ENCODE results near the gene EFHC1.

- TF ChIP-seq CTCF (IDR thresholded peaks at IDR 0.05), result no peak
- no peak for TF ChIP-seq POLR2A (IDR thresholded peaks at IDR 0.05)
- TF ChIP-seq EP300 (IDR thresholded peaks at IDR 0.05), result no peak
- no peak for TF ChIP-seq POLR2AphosphoS5 (IDR thresholded peaks at IDR 0.05)
Measured at GRCh38 chr6:52571099-52571755, 151.1 kb downstream of the EFHC1 start.
